ENCODE measurements around the gene FLNA. TPM values are rescaled to one million over a fixed set of nuclear protein-coding genes. Genes with fewer than 3 reads are reported as not detected.

FLNA gene
- total RNA-seq, 2 donors from 2014 or later: 1,074 to 1,251 TPM

GRCh38 chrX:154379569-154379951, 5.1 kb upstream of the FLNA start:
- Mint-ChIP-seq H3K4me1 (peaks cover 7% of the 10 kb centered on the region), H3K4me3 (peak overlapping the region; percentile 73), H3K9me3 (peaks cover 60% of the 10 kb centered on the region), H3K27ac (peak overlapping the region; percentile 90), H3K36me3 (ENCODE audit: low read depth) (peaks cover 8% of the 10 kb centered on the region), H3K27me3 (ENCODE audit: insufficient read depth) (peaks cover 10% of the 10 kb centered on the region)
- Histone ChIP-seq H3K27me3 (ENCODE audit: control insufficient read depth, insufficient read depth, low read length, poor library complexity, severe bottlenecking) (no peaks in the 10 kb centered on the region), H3K27ac (ENCODE audit: low read depth, low read length) (peak overlapping the region; percentile 90), H3K4me3 (ENCODE audit: low read length) (peak overlapping the region; percentile 86), H3K9me3 (ENCODE audit: control insufficient read depth, low read length) (no peaks in the 10 kb centered on the region), H3K36me3 (ENCODE audit: control insufficient read depth, insufficient read depth, low read length) (no peaks in the 10 kb centered on the region), H3K4me1 (ENCODE audit: control insufficient read depth, insufficient read depth, low read length) (no peaks in the 10 kb centered on the region), H3K9ac (ENCODE audit: extremely low read depth, low read length, poor library complexity, severe bottlenecking) (peak overlapping the region; percentile 85)
- TF ChIP-seq, protein P1, sequence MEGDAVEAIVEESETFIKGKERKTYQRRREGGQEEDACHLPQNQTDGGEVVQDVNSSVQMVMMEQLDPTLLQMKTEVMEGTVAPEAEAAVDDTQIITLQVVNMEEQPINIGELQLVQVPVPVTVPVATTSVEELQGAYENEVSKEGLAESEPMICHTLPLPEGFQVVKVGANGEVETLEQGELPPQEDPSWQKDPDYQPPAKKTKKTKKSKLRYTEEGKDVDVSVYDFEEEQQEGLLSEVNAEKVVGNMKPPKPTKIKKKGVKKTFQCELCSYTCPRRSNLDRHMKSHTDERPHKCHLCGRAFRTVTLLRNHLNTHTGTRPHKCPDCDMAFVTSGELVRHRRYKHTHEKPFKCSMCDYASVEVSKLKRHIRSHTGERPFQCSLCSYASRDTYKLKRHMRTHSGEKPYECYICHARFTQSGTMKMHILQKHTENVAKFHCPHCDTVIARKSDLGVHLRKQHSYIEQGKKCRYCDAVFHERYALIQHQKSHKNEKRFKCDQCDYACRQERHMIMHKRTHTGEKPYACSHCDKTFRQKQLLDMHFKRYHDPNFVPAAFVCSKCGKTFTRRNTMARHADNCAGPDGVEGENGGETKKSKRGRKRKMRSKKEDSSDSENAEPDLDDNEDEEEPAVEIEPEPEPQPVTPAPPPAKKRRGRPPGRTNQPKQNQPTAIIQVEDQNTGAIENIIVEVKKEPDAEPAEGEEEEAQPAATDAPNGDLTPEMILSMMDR (conservative IDR thresholded peaks at IDR 0.05): no peak
- no peak for DNase-seq
- 0% methylated on average over 37 of the region's 38 CpGs; no CpG with 5 or more reads in 1 of the 2 experiments for WGBS, 2 experiments (ENCODE audit: insufficient coverage in 1 of 2, insufficient read length in 1 of 2)

DNA sequence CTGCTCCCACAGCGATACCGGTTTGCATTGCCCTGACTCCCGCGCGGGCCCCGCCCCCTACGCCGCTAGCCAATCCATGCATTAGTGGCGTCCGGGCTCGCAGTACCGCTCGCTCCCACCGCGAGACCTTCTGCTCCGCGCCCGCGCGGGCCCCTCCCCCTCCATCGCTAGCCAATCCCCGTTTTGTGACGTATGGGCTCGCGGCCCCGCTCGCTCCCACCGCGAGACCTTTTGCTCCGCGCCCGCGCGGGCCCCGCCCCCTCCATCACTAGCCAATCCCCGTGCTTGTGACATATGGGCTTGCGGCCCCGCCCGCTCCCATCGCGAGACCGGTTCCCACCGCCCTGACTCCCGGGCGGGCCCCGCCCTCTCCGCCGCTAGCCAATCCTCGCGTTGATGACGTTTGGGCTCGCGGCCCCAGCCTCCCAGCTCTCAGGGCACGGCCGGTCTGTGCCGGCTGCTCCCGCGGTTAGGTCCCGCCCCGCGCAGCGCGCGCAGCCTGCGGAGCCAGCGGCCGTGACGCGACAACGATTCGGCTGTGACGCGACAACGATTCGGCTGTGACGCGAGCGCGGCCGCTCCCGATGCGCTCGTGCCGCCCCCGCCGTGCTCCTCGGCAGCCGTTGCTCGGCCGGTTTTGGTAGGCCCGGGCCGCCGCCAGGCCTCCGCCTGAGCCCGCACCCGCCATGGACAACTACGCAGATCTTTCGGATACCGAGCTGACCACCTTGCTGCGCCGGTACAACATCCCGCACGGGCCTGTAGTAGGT, 4.5 kb upstream of the FLNA start, which contains the start of gene EMD:
Gene EMD (plus strand): TSS at position 497 of the 770 bp plus-strand sequence. CDS start 190 bp downstream, at position 687.
- Histone ChIP-seq H3K36me3 (ENCODE audit: control insufficient read depth, insufficient read depth, low read length) (no peaks in the 10 kb centered on the region), H3K4me1 (ENCODE audit: control insufficient read depth, insufficient read depth, low read length) (no peaks in the 10 kb centered on the region), H3K27ac (ENCODE audit: low read depth, low read length) (peak within 1 kb of the TSS; percentile 95), H3K9ac (ENCODE audit: extremely low read depth, low read length, poor library complexity, severe bottlenecking) (peak within 1 kb of the TSS; percentile 85), H3K4me3 (ENCODE audit: low read length) (peak within 1 kb of the TSS; percentile 86), H3K27me3 (ENCODE audit: control insufficient read depth, insufficient read depth, low read length, poor library complexity, severe bottlenecking) (no peaks in the 10 kb centered on the region), H3K9me3 (ENCODE audit: control insufficient read depth, low read length) (no peaks in the 10 kb centered on the region)
- Mint-ChIP-seq H3K4me1 (peaks cover 7% of the 10 kb centered on the region), H3K9me3 (peaks cover 56% of the 10 kb centered on the region), H3K27ac (peak within 1 kb of the TSS; percentile 90), H3K4me3 (peak within 1 kb of the TSS; percentile 73), H3K36me3 (ENCODE audit: low read depth) (peaks cover 8% of the 10 kb centered on the region), H3K27me3 (ENCODE audit: insufficient read depth) (peaks cover 10% of the 10 kb centered on the region)
- TF ChIP-seq, protein P1 (conservative IDR thresholded peaks at IDR 0.05): no peak
- 0% methylated on average over 103 of the region's 103 CpGs; no CpG with 5 or more reads in 1 of the 2 experiments for WGBS, 2 experiments (ENCODE audit: insufficient coverage in 1 of 2, insufficient read length in 1 of 2)
- peak; percentile 98 for DNase-seq

GRCh38 chrX:154378059-154378798, 3.8 kb upstream of the FLNA start:
- 3 to 4% methylated on average over 7 to 72 of the region's 79 CpGs for WGBS, 2 experiments (ENCODE audit: insufficient coverage in 1 of 2, insufficient read length in 1 of 2)
- Mint-ChIP-seq H3K27me3 (ENCODE audit: insufficient read depth) (peaks cover 10% of the 10 kb centered on the region), H3K36me3 (ENCODE audit: low read depth) (peaks cover 8% of the 10 kb centered on the region), H3K27ac (no peak overlapping the region), H3K4me1 (peaks cover 7% of the 10 kb centered on the region), H3K4me3 (peak overlapping the region; percentile 73), H3K9me3 (peaks cover 55% of the 10 kb centered on the region)
- Histone ChIP-seq H3K9me3 (ENCODE audit: control insufficient read depth, low read length) (no peaks in the 10 kb centered on the region), H3K4me3 (ENCODE audit: low read length) (peak overlapping the region; percentile 65), H3K27ac (ENCODE audit: low read depth, low read length) (peak overlapping the region; percentile 95), H3K36me3 (ENCODE audit: control insufficient read depth, insufficient read depth, low read length) (no peaks in the 10 kb centered on the region), H3K27me3 (ENCODE audit: control insufficient read depth, insufficient read depth, low read length, poor library complexity, severe bottlenecking) (no peaks in the 10 kb centered on the region), H3K9ac (ENCODE audit: extremely low read depth, low read length, poor library complexity, severe bottlenecking) (peak overlapping the region; percentile 51), H3K4me1 (ENCODE audit: control insufficient read depth, insufficient read depth, low read length) (no peaks in the 10 kb centered on the region)
- peak; percentile 73 for DNase-seq
- TF ChIP-seq, protein P1 (conservative IDR thresholded peaks at IDR 0.05): no peak
